SKM-1 treated with dmso at 0.1 percent for 144 hours (cell line): ENCODE data around the gene GP2.
"Not testable (repeated sequence)": the region's sequence is repeated elsewhere in the genome, so short reads cannot be mapped to it uniquely, and the experiment has no call there.

Experiments
- DNase-seq: peaks from one replicate; lab custom pipeline; 2025; ENCODE audit not compliant: unreplicated experiment; lab: John Stamatoyannopoulos, UW

Gene GP2

DNA sequence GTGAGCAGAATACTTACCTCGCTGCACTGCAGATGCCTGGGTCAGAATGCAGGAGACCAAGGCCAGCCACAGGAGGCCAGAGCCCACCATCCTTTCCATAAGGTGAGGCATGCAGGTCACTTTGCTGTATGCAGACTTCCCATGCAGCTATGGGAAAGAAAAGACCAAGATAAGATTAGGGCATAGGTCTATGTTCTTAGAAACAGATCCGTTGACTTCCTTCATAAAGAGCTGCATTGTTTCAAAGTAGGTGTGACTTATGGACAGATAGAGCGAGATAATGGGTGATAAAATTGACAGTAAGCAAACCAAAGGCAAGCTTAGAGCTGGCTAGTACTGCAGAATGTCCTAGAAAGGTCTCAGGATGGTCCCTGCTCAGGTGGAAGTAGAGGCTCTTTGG is 992 bp downstream of the GP2 start:
- DNase-seq = no peak

DNA sequence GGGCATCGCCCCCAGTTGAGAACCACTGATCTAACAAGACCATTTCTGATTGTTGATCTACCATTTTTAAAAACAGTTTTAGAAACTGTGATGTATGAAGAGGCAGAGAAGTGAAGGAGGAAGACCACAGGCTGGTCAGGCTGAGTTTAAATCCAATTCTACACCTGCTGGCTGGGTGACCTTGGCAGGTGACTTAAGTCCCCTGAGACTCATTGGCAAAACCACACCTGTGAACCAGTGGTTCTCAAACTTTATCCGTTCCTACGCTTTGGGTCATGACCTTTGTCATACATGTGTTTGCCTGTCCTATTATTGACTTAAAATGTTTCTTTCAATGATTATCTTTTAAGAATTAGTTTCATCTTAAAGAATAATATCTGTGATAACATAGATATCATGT is 2.3 kb downstream of the GP2 start:
- no peak for DNase-seq

DNA sequence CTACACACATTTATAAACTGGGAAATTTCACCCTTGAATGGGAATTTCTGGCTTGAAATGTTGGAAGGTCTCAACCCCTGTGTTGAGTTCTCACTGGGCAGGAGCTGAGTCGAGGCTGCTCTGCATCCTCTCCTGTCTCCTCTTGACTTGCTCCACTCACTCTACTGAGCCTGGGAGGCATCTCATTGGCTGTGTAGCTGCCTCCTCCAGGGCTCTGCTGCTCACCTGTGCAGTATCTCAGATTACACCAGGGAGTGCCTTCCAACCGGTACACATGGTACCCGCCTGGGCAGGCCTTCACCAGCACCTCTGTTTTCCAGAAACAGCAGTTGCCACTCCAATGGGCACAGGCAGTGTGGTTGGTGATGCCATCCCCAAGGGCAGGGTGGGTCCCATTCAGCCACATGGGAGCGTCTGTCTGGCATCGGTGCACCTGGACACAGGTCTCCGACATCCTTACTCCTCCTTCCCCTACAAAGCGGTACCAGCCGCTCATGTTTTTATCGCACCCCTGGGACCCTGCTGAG is 3.7 kb downstream of the GP2 start:
- DNase-seq = no peak

DNA sequence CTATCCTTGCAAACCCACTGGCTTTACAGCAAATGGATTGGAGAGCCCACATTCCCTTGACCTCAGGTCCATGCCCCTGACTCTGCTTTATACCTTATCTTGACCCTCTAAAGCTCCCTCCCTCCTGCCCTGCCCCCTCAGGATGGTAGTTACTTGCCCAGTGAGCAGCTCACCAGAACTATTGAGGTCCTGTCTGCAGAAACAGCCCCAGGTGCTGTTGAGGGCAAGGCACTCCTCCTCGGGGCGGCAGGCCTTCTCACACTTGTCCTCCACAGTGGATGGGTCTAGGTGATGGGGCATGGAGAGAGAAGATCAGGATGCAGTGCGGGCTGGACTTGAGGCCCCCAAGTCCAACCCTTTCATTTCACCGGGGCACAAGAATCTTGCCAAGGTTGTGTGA is 4.6 kb downstream of the GP2 start:
- DNase-seq = no peak

DNA sequence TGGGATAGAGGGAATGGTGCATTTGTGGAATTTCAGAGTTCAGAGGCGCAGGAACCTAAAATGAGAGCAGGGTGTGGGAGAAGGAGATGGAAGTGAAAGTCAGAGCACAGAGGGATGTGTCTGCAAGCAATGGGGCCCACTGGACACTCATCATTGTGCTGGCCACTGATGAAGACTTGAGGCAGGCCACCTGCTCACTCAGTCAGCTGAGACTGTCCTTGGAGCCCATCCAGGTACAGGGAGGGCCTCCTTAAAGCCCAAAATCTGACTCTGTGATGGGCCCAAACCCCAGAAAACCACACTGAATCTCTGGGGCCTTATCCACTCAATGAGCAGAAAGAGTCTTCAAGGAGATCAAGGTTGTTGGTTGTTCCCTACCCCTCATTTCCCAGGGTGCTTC is 5.6 kb downstream of the GP2 start:
- DNase-seq = no peak

DNA sequence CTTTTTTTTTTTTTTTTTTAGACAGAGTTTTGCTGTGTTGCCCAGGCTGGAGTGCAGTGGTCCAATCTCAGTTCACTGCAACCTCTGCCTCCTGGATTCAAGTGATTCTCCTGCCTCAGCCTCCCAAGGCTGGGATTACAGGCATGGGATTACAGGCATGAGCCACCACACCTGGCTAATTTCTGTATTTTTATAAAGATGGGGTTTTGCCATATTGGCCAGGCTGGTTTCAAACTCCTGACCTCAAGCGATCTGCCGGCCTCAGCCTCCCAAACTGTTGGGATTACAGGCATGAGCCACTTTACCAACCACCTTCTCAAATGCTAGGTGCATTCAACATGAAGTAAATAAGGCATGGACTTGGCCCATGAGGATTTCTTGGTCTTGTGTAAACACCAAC is 6.3 kb downstream of the GP2 start:
- DNase-seq = not testable (repeated sequence)

DNA sequence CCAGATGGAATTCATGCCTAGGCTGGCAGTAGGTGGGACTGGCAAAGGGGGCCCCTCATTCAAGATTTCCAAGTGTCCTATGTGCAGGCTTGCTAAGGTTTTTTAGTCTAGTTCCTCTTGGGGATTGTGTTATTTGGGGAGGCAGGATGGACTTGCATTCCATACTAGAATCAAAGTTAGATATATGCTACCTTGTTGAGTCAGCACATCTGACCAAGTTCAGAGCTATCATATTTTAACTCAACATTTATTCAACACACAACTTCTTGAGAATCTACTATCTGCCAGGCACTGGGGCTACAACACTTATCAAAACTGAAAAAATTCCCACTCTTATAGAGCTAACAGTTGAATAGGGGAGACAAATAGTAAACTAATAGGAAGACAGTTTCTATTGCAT is 6.7 kb downstream of the GP2 start:
- no peak for DNase-seq

DNA sequence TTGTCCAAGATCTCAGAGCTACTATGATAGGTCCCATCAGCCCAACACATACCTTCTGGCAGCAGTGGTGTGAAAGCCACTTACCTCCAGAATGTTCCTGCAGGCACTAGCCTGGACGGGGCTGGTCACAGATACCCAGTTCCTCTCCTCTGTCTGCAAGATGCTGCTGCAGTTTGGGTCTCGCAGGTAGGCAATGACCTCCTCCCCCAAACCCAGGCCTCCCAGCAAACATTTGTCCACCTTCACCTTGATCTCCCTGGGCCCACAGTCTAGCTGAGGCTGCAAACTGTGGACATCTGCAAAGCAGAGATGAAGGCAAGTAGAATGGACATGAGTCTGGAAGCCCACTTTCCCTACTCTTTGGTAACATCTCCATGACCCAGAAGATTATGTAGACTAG is 7.1 kb downstream of the GP2 start:
- DNase-seq = no peak

DNA sequence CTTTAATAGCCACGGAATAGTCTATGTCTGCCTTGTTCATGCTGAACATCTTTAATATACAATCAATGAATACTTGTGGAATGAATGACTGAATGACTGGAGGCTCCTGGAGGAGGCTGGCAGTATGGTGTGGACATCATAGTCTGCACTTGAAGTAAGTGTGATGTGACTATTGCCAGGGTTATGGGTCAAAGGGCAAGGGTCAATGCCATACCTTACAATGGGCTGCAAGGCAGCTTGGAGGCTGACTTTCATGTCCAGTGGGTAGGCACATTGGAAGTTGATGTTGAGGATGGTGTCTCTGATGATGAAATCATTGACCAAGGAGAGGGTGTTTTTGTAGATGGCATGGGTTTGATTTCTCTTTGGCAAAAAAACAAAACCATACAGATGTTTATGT is 7.9 kb downstream of the GP2 start:
- DNase-seq = no peak

DNA sequence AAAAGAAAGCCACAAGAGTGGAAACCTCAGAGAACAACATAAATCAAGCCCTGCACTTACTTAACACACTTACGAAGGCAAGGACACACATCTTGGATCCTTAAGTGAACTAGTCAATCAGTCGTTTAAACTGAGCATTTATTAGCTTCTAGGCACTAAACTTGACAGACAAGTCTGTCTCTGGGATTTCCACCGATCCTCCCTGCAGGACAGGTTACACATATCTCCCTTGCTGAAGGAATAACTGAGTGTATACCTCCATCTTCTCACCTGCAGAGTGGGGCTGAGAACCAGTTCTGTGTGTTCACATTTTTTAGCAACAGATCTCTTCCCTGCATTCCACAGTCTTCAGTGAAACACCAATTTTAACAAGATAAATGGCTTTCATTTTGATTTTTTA is 8.9 kb downstream of the GP2 start:
- DNase-seq = no peak

DNA sequence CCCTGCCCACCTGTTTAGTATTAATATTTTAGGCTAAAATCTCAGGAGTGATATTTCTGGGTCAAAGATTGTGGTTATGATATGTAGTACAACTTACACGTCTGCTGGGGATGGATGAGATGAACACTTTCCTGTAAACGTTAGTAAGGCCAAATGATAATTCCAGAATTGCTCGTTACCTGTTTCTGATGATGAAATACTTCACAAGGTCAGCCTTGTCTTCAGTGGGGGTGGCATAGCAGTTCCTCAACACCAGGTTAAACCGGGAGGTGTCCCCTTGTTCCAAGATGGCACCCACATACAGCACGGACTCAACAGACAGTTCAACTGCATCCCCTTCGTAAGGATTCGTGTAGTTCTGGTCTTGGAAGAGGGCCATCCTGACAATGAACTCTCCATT is 9.3 kb downstream of the GP2 start:
- no peak for DNase-seq

DNA sequence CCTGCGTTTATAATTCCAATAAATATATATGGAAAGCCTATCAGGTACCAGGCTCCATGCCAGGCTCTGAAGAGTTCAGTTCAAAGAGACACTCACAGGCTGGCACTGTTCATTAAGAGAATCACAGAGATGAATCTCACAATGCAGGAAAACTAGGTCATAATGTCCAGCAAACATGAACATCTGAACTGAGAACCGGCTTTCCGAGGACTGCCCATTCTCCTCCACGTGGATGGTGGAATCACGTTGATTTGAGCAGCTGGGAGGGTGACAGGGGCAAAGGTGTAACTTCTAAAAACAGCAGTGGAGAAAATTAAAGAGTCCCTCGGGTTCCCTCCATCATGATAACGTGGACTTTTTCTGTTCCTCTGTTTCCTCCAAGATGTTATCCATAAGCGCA is 10.2 kb downstream of the GP2 start:
- DNase-seq = no peak

DNA sequence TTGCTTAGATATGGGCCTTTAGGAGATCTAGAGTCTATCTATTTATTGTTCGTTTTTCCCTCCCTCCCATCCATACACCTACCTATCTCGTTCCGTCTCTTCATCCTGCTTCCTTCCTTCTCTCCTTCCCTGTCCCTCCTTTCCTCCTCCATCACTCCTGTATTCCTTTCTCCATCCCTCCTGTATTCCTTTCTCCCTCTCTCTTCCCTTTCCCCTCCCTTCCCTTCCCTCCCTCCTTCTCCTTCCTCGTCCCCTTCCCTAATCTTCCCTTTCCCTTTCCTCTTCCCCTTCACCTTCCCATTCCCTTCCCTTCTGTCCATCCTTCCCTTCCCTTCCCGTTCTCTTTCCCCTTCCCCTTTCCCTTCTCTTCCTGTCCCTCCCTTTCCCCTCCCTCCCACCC is 10.6 kb downstream of the GP2 start:
- DNase-seq = no peak

DNA sequence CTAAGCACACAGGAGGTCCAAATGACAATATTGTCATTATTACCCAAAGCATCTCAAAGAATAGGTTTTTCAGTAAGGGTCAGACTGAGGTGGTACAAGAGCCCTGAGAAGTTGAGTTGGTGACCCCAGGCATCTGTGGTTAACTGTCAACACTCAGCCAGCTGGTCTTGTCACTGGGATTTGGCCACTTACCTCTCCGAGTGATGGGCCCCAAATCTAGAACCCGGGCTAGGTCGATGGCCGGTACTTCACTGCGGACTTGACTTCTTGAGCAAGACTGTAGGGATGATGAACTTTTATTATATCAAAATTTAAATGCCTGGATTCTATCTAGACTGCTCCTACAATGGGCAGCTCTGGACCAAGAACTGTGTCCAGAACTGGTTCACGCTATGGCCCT is 11.5 kb downstream of the GP2 start:
- DNase-seq = no peak

DNA sequence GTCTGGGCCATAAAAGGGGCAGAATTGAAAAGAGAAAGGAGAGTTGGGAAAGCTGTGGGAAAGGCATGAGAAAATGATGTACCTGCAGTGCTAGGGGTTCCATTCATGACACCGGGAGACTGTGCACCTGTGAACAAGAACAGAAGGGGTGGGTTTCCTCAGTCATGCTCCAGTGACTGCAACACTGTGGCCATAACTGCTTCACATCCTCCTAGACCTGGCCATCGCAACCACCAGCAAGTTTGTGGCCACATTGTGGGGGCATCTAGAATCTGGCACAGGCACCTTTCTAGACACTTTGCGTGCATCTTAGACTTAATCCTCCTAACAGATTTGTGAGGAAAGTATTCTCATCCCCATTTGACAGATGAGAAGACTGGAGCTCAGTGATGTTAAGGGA is 12.7 kb downstream of the GP2 start:
- DNase-seq = no peak

DNA sequence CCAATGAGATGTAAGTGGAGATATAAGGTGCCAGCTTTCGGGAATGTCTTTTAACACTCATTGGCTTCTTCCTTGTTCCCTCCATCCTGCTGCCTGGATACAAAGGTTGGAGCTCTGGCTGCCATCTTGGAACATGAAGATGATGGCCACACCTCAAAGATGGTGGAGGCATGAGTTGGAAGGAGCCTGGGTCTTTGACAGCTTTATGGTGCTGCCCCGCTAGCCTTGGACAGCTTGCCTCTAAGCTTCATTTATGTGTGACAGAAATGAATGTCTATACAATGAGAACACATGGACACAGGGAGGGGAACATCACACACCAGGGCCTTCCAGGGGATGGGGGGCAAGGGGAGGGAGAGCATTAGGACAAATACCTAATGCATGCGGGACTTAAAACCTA is 13.6 kb downstream of the GP2 start:
- no peak for DNase-seq

DNA sequence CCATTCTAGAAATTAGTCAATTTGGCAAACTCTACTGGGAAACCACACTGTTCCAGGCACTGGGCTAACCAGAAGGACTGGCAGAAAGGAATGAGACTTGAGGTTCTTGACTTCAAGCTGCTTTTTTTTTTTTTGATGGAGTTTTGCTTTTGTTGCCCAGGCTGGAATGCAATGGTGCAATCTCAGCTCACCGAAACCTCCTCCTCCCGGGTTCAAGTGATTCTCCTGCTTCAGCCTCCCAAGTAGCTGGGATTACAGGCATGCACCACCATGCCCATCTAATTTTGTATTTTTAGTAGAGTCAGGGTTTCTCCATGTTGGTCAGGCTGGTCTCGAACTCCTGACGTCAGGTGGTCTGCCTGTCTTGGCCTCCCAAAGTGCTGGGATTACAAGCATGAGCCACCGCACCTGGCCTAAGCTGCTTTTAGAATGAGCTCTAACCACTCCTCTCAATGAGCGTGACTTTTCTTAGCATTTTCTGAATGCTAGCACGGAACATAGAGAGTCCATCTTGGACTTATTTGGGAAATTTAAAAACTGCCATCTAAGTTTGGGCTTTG is 14.7 kb downstream of the GP2 start:
- DNase-seq = not testable (repeated sequence)

DNA sequence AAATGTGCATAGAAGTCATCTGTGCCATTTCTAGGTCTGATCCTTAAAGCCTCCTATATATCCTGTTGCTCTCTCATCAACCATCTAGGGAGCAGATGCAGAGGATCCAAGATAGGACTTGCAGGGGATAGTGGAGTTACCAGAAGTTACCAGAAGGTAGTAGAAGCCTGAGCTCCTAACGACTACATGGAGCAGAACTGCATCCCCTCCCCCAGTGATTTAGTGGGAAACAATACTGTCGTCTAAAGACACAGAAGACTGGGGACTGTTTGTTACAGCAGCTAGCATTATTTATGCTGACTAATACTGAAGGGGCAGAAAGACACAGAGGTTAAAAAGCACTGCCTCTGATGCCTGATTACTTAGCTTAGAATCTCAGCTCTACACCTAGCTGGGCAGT is 15.8 kb downstream of the GP2 start:
- no peak for DNase-seq

DNA sequence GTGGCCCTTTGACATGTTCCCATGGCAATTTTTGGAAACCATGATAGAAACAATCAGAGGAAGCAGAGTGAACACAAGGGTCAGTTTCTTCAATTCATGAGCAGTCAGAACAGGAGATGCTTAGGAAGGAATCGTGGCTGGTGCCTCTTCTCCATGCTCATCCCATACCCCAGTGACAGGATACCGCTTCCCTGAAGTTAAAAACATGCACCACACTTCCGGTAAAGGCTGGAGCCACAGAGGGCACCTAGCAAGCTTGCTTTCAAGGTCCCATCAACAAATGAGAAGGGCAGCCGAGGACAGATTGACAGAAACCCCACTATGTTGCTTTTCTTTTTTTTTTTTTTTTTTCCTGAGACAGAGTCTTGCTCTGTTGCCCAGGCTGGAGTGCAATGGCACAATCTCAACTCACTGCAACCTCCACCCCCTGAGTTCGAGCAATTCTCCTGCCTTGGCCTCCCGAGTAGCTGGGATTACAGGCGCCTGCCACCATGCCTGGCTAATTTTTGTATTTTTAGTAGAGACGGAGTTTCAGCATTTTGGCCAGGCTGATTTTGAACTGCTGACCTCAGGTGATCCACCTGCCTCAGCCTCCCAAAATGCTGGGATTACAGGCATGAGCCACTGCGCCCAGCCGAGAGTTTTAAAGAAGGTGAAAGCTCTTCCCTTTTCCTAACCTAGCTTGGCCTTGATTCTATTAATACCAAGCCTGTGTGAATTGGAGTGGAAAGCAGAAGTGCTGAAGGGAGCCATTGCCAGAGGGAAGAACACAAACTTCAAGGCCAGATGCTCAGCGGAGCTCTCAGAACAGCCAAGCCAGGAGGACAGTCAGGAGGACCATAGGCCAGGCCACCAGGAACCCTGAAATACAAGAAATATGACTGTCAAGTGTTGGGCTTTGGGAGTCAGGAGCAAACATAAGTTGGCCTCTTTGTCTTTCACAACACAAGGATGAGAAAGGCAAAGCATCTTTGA is 16.6 kb downstream of the GP2 start:
- no peak for DNase-seq

DNA sequence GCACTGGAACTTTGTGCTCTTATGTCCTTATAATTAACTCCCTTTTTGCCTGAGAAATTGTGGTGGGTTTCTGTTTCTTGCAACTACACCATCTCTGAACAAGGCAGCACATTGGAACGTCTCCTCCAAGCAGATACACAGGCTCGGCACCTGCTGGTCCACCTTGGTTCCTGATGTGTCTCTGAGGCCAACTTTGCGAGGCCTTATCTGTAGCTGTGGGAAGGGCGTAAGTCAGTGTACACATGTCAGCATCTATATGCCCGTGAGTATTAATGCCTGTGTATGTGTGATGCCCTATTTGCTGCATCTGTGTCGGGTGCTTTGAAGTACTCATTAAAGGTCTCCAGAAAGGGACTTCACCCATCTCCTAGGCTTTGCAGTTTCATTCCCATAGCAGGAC is 17.5 kb downstream of the GP2 start:
- DNase-seq = no peak

DNA sequence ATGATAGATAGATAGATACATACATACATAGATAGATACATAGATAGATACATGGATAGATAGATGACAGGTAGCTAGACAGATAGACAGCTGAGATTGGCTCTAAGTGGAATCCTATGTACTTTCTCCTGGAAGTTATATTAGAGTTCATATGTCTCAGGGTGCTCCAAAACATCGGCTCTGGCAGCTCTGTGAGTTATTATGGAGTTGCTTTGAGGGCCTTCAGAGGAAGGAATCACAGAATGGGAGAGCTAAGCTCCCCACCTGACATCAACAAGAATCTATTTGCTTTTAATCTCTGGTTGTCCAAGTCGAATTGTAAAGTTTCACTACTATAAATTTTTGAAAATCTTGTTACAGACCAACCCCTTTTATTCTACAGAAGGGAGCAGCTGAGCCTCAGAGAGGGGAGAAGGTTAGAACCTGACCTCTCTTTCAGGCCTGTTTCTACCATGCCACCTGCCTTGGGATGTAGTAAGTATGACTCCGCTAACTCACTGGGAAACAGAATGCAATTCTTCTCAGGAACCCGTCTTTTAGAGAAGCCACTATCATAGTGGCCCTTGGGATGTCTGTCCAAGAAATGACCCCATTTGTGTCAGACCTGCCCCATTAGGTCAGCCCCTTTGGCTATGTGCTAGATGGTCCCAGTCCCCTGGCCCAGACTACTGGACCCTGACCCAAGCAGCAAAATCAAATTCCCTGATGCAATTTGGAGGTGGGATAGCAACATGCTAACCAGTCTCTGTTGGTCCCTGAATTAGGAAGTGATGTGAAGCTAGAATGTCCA is 18.3 kb downstream of the GP2 start:
- DNase-seq = no peak

DNA sequence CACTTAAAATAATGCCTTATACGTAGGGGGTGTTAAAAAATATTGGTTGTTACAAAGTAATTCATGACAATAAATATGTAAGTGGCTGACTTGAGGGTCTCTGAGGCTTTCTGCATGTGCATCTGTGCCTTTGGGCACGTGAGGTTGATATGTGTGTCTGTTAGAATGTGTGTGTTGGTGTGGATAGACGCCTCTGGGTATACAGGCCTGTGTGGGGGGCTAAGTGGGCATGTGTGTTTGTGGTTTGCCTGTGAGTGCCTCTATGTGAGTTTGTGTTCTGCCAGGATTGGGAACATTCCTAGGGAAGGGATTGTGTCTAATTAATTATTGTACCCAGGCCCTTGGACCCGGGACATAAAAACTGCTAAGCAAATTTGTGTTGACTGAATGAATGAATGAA is 19.0 kb downstream of the GP2 start:
- no peak for DNase-seq
